ENCODE measurements around the gene CCDC13.

- TF ChIP-seq CTCF (IDR thresholded peaks at IDR 0.05; ENCODE audit: insufficient read depth, low read length) (no peak), GABPA (IDR thresholded peaks at IDR 0.05; ENCODE audit: low read depth) (no peak), POLR2AphosphoS5 (IDR thresholded peaks at IDR 0.05; ENCODE audit: low read depth) (no peak)
- TF ChIP-seq, protein P1, sequence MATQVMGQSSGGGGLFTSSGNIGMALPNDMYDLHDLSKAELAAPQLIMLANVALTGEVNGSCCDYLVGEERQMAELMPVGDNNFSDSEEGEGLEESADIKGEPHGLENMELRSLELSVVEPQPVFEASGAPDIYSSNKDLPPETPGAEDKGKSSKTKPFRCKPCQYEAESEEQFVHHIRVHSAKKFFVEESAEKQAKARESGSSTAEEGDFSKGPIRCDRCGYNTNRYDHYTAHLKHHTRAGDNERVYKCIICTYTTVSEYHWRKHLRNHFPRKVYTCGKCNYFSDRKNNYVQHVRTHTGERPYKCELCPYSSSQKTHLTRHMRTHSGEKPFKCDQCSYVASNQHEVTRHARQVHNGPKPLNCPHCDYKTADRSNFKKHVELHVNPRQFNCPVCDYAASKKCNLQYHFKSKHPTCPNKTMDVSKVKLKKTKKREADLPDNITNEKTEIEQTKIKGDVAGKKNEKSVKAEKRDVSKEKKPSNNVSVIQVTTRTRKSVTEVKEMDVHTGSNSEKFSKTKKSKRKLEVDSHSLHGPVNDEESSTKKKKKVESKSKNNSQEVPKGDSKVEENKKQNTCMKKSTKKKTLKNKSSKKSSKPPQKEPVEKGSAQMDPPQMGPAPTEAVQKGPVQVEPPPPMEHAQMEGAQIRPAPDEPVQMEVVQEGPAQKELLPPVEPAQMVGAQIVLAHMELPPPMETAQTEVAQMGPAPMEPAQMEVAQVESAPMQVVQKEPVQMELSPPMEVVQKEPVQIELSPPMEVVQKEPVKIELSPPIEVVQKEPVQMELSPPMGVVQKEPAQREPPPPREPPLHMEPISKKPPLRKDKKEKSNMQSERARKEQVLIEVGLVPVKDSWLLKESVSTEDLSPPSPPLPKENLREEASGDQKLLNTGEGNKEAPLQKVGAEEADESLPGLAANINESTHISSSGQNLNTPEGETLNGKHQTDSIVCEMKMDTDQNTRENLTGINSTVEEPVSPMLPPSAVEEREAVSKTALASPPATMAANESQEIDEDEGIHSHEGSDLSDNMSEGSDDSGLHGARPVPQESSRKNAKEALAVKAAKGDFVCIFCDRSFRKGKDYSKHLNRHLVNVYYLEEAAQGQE (IDR thresholded peaks at IDR 0.05; ENCODE audit: insufficient replicate concordance, low read depth): no peak
Observed at GRCh38 chr3:42814246-42814645, 41.2 kb upstream of the CCDC13 start.
